B cell (primary cell): ENCODE results near the gene IFI16. TPM values are rescaled to one million over a fixed set of nuclear protein-coding genes. Genes with fewer than 3 reads are reported as not detected.

Source experiments
- ATAC-seq: fragments of 200-7000 bp; cut with Tn5 transposase; one replicate; pipeline ENCODE4 v1.10.0; 2021; ENCODE audit warnings: low read depth, mild to moderate bottlenecking, moderate number of reproducible peaks, moderate library complexity
- CTCF ChIA-PET: fragments of 350-600 bp; sonication (Branson Sonifier 250); formaldehyde crosslinking; loops from one replicate; lab custom pipeline; 2021; ENCODE audit warnings: antibody characterized with exemption, inconsistent platforms; lab: Charles Lee
- POLR2A ChIA-PET: fragments of 350-600 bp; sonication (Branson Sonifier 250); formaldehyde crosslinking; loops from one replicate; lab custom pipeline; 2021; ENCODE audit warnings: antibody characterized with exemption; lab: Charles Lee
- DNase-seq: peaks from one replicate; pipeline ENCODE4 v3.0.0; 2013
- H2AFZ ChIP-seq: 2 replicates; pipeline ENCODE4 v1.6.1; 2012; ENCODE audit warnings: mild to moderate bottlenecking, low read depth, low read length; ENCODE audit not compliant: insufficient read depth, poor library complexity, severe bottlenecking
- H3K27ac ChIP-seq, 2 donors: 1 replicate in 1 of 2; 2 replicates in 1 of 2; pipeline ENCODE4 v1.5.1; 2012 to 2013; ENCODE audit warnings: low read length in 2 of 2, mild to moderate bottlenecking in 2 of 2, moderate library complexity in 1 of 2
- H3K27me3 ChIP-seq, 4 experiments: fragments of 200-600 bp in 1 of 4; sonication (generic) in 1 of 4; replicated peaks in 1 of 4; 1 replicate in 2 of 4; 2 replicates in 2 of 4; pipeline versions ENCODE4 v1.6.1 to v1.7.0; 2013 to 2016; ENCODE audit warnings: low read length in 3 of 4, mild to moderate bottlenecking in 2 of 4, mixed read lengths in 1 of 4, moderate library complexity in 1 of 4; ENCODE audit not compliant: insufficient read depth in 4 of 4, control insufficient read depth in 3 of 4; ENCODE audit errors: control extremely low read depth in 1 of 4
- H3K36me3 ChIP-seq, 2 experiments: replicated peaks in 1 of 2; 1 replicate in 1 of 2; 2 replicates in 1 of 2; pipeline versions ENCODE4 v1.6.1 to v1.7.1; 2013; ENCODE audit warnings: low read length in 1 of 2; ENCODE audit not compliant: insufficient read depth in 2 of 2, control insufficient read depth in 1 of 2; ENCODE audit errors: control extremely low read depth in 1 of 2, extremely low read depth in 1 of 2
- H3K4me1 ChIP-seq, 2 donors: fragments of 200-600 bp in 1 of 2; sonication (generic) in 1 of 2; 1 replicate in 1 of 2; 2 replicates in 1 of 2; pipeline versions ENCODE4 v1.5.1 to v1.6.1; 2013 to 2017; ENCODE audit warnings: low read length in 2 of 2; ENCODE audit not compliant: control insufficient read depth in 2 of 2, insufficient read depth in 2 of 2
- H3K4me2 ChIP-seq: replicated peaks from 2 replicates; pipeline ENCODE3; 2012; ENCODE audit warnings: mild to moderate bottlenecking, low read depth, low read length; ENCODE audit not compliant: poor library complexity, severe bottlenecking
- H3K4me3 ChIP-seq, 5 experiments: fragments of 200-600 bp in 1 of 5; sonication (generic) in 1 of 5; 1 replicate in 3 of 5; 2 replicates in 2 of 5; pipeline versions ENCODE4 v1.5.1 to v1.7.0; 2011 to 2016; ENCODE audit warnings: low read length in 4 of 5, mild to moderate bottlenecking in 4 of 5, low read depth in 2 of 5, control low read depth in 1 of 5, moderate library complexity in 1 of 5; ENCODE audit not compliant: insufficient read depth in 1 of 5; ENCODE audit errors: control extremely low read depth in 1 of 5, extremely low read depth in 1 of 5
- H3K79me2 ChIP-seq: fragments of 200-600 bp; sonication (generic); one replicate; pipeline ENCODE4 v1.6.0; 2016; ENCODE audit warnings: low read length; ENCODE audit not compliant: control insufficient read depth, insufficient read depth
- H3K9ac ChIP-seq: fragments of 200-600 bp; sonication (generic); 2 replicates; pipeline ENCODE4 v1.6.1; 2017; ENCODE audit warnings: mild to moderate bottlenecking, low read length, moderate library complexity
- H3K9me3 ChIP-seq, 3 donors: one replicate each; pipeline versions ENCODE4 v1.6.1 to v1.7.1; 2013; ENCODE audit warnings: low read length in 2 of 3; ENCODE audit not compliant: control insufficient read depth in 2 of 3, insufficient read depth in 1 of 3; ENCODE audit errors: control extremely low read depth in 1 of 3
- H4K20me1 ChIP-seq: 2 replicates; pipeline ENCODE4 v1.6.0; 2012; ENCODE audit warnings: mild to moderate bottlenecking, low read length; ENCODE audit not compliant: insufficient read depth, control insufficient read depth, poor library complexity, severe bottlenecking
- H3K27ac Mint-ChIP-seq: one replicate; pipeline ENCODE4 v1.8.0; 2021; ENCODE audit warnings: mixed read lengths
- H3K27me3 Mint-ChIP-seq: one replicate; pipeline ENCODE4 v1.8.0; 2021; ENCODE audit warnings: mixed read lengths
- H3K4me1 Mint-ChIP-seq: one replicate; pipeline ENCODE4 v1.8.0; 2021; ENCODE audit warnings: mixed read lengths
- H3K4me3 Mint-ChIP-seq: one replicate; pipeline ENCODE4 v1.8.0; 2021; ENCODE audit warnings: mixed read lengths
- H3K9me3 Mint-ChIP-seq: one replicate; pipeline ENCODE4 v1.8.0; 2022; ENCODE audit warnings: mixed read lengths; ENCODE audit not compliant: insufficient read depth
- EZH2 ChIP-seq: IDR thresholded peaks from 2 replicates; pipeline ENCODE4 v1.6.1; 2012; ENCODE audit warnings: borderline replicate concordance, low read depth, mild to moderate bottlenecking, moderate library complexity, low read length; ENCODE audit not compliant: insufficient read depth, poor library complexity, severe bottlenecking
- WGBS: methylation state at CpG from one replicate; pipeline ENCODE4 v1.1.5; 2013; ENCODE audit warnings: missing lambda C conversion rate; ENCODE audit not compliant: insufficient coverage; 5-methylcytosine and 5-hydroxymethylcytosine counted together
- intact Hi-C: fragments of 100-400 bp; cut with micrococcal nuclease; formaldehyde crosslinking; loops from one replicate; pipeline ENCODE4 v1.10.0; 2022
- polyA plus RNA-seq: library from polyadenylated mRNA; depleted of rRNA; stranded (reverse); fragments of >200 nt; gene quantifications from 2 replicates; pipeline ENCODE4 v1.2.3, GENCODE V29; 2012
- total RNA-seq, 2 donors: library from RNA; stranded (reverse); fragments of 120-200 nt in 1 of 2; gene quantifications; 1 replicate in 1 of 2; 2 replicates in 1 of 2; pipeline versions ENCODE4 v1.2.3 to v1.2.4, GENCODE V29; 2013 to 2022
- TF ChIP-seq, protein P1 (sequence below): fragments of 200-600 bp; IDR thresholded peaks from one replicate; pipeline ENCODE4 v1.8.0; 2022; ENCODE audit warnings: antibody characterized with exemption, mild to moderate bottlenecking

Gene IFI16
- total and polyA plus RNA-seq, 2 donors (not counting 1 experiment from before 2014, with no cell fraction given) = 89.0 to 176 TPM

DNA sequence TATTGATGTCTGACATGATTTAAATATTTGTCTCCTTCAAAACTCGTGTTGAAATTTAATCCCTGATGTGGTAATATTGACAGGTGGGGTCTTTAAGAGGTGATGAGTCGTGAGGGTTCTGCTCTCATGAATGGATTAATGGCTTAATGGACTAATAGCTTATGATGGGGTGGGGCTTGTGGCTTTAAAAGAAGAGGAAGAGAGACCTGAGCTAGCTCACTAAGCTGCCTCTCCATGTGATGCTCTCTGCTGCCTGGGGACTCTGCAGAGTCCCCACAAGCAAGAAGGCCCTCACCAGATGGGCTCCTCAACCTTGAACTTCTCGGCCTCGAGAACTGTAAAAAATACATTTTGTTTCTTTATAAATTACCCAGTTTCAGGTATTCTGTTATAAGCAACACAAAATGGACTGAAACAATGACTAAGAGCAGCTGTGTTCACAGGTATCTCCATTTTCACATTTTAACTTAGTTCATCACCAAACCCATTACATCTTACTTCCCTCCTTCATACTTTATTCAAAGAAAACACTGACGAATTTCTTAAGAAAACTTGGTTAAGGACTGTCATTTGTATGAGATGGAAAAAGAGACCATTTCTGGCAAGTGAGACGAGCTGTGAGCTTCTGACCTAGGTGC is 79.0 kb downstream of the IFI16 start:
- no peaks in the 10 kb centered on the region for H3K27me3 Mint-ChIP-seq
- Histone ChIP-seq H3K79me2 (no peaks in the 10 kb centered on the region), H3K9me3 (no peaks in the 10 kb centered on the region), H3K4me3 (no peak overlapping the region), H3K36me3 (no peaks in the 10 kb centered on the region), H3K4me1 (peaks cover 16% of the 10 kb centered on the region in 2 donors), H3K4me2 (peak overlapping the region; percentile 17), H3K9ac (no peak overlapping the region), H3K27ac (no peak overlapping the region), H3K27me3 (no peaks in the 10 kb centered on the region), H4K20me1 (no peaks in the 10 kb centered on the region), H2AFZ (no peak overlapping the region)
- peak overlapping the region; percentile 78 for H3K27ac Mint-ChIP-seq
- 64% methylated on average over 2 of the region's 6 CpGs for WGBS
- H3K4me1 Mint-ChIP-seq = peaks cover 23% of the 10 kb centered on the region
- DNase-seq (peak; percentile 49), ATAC-seq (peak; percentile 84)
- ChIA-PET POLR2A (interaction anchor here (0.7 kb wide), 1 partner anchor 581 kb away, joined by 3 read pairs; no protein-coding TSS in a partner anchor), CTCF (interaction anchor here (0.6 to 5.3 kb wide), 21 partner anchors 11 to 1096 kb away, joined by 3 to 64 read pairs (median 4); partner anchors contain the start of genes AIM2 and IFI16)
- no peaks in the 10 kb centered on the region for H3K9me3 Mint-ChIP-seq
- intact Hi-C loops = loop anchor here (1.0 to 2.0 kb wide), 4 partner anchors 11 to 582 kb away; no protein-coding TSS in a partner anchor
- no peak overlapping the region for H3K4me3 Mint-ChIP-seq
- TF ChIP-seq, protein P1, sequence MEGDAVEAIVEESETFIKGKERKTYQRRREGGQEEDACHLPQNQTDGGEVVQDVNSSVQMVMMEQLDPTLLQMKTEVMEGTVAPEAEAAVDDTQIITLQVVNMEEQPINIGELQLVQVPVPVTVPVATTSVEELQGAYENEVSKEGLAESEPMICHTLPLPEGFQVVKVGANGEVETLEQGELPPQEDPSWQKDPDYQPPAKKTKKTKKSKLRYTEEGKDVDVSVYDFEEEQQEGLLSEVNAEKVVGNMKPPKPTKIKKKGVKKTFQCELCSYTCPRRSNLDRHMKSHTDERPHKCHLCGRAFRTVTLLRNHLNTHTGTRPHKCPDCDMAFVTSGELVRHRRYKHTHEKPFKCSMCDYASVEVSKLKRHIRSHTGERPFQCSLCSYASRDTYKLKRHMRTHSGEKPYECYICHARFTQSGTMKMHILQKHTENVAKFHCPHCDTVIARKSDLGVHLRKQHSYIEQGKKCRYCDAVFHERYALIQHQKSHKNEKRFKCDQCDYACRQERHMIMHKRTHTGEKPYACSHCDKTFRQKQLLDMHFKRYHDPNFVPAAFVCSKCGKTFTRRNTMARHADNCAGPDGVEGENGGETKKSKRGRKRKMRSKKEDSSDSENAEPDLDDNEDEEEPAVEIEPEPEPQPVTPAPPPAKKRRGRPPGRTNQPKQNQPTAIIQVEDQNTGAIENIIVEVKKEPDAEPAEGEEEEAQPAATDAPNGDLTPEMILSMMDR = no peak
- no peak for TF ChIP-seq EZH2
